Neuronal stem cell (in vitro differentiated cells): ENCODE data around the gene MORF4L1.

Experiments used
- DNase-seq: peaks from one replicate; pipeline ENCODE4 v3.0.0-alpha.2; 2013; ENCODE audit warnings: low spot score
- H2AFZ ChIP-seq: one replicate; pipeline ENCODE4 v1.6.1; 2013; ENCODE audit warnings: mild to moderate bottlenecking, low read length, inconsistent platforms
- H2AK5ac ChIP-seq: 2 replicates; pipeline ENCODE4 v1.6.1; 2013; ENCODE audit warnings: low read depth, mild to moderate bottlenecking, inconsistent platforms, low read length, moderate library complexity, mixed read lengths
- H2BK120ac ChIP-seq: 2 replicates; pipeline ENCODE4 v1.6.1; 2013; ENCODE audit warnings: low read depth, mild to moderate bottlenecking, inconsistent platforms, low read length, moderate library complexity, mixed read lengths
- H2BK12ac ChIP-seq: one replicate; pipeline ENCODE4 v1.6.1; 2013; ENCODE audit warnings: low read length, inconsistent platforms
- H2BK15ac ChIP-seq: 2 replicates; pipeline ENCODE4 v1.6.1; 2013; ENCODE audit warnings: mild to moderate bottlenecking, low read length, inconsistent platforms, mixed read lengths
- H2BK5ac ChIP-seq: one replicate; pipeline ENCODE4 v1.6.1; 2013; ENCODE audit warnings: inconsistent platforms, mild to moderate bottlenecking, low read length, moderate library complexity
- H3K14ac ChIP-seq: one replicate; pipeline ENCODE4 v1.6.1; 2013; ENCODE audit warnings: low read length, inconsistent platforms
- H3K18ac ChIP-seq: 2 replicates; pipeline ENCODE4 v1.6.1; 2013; ENCODE audit warnings: low read length, inconsistent platforms
- H3K23ac ChIP-seq: 2 replicates; pipeline ENCODE4 v1.6.1; 2013; ENCODE audit warnings: low read depth, mild to moderate bottlenecking, mixed read lengths, low read length, inconsistent platforms; ENCODE audit not compliant: poor library complexity
- H3K27ac ChIP-seq: replicated peaks from 3 replicates; pipeline ENCODE4 v1.5.1; 2013; ENCODE audit warnings: low read length, inconsistent platforms
- H3K27me3 ChIP-seq, 3 experiments: 2 replicates each; pipeline ENCODE4 v1.6.1; 2013; ENCODE audit warnings: low read length in 3 of 3, mild to moderate bottlenecking in 2 of 3, inconsistent platforms in 1 of 3, low read depth in 1 of 3, mixed read lengths in 1 of 3, moderate library complexity in 1 of 3; ENCODE audit not compliant: control insufficient read depth in 3 of 3, insufficient read depth in 3 of 3
- H3K36me3 ChIP-seq, 2 donors: replicated peaks in 1 of 2; 2 replicates each; pipeline ENCODE4 v1.6.1; 2013; ENCODE audit warnings: low read length in 2 of 2; ENCODE audit not compliant: control insufficient read depth in 2 of 2, insufficient read depth in 2 of 2
- H3K4ac ChIP-seq: 2 replicates; pipeline ENCODE4 v1.6.1; 2013; ENCODE audit warnings: inconsistent platforms, mild to moderate bottlenecking, low read length, moderate library complexity
- H3K4me1 ChIP-seq, 2 donors: 1 replicate in 1 of 2; 2 replicates in 1 of 2; pipeline ENCODE4 v1.6.1; 2013; ENCODE audit warnings: low read length in 2 of 2, low read depth in 1 of 2; ENCODE audit not compliant: control insufficient read depth in 2 of 2, insufficient read depth in 1 of 2
- H3K4me2 ChIP-seq: one replicate; pipeline ENCODE4 v1.6.1; 2013; ENCODE audit warnings: mild to moderate bottlenecking, low read length, inconsistent platforms; ENCODE audit not compliant: insufficient read depth, poor library complexity, severe bottlenecking
- H3K4me3 ChIP-seq, 2 donors: 2 replicates each; pipeline ENCODE4 v1.5.1; 2013; ENCODE audit warnings: low read length in 2 of 2, mild to moderate bottlenecking in 2 of 2, inconsistent platforms in 1 of 2, moderate library complexity in 1 of 2
- H3K79me1 ChIP-seq: one replicate; pipeline ENCODE4 v1.6.1; 2013; ENCODE audit warnings: low read depth, mild to moderate bottlenecking, inconsistent platforms, low read length, moderate library complexity
- H3K9ac ChIP-seq: one replicate; pipeline ENCODE4 v1.6.1; 2013; ENCODE audit warnings: mild to moderate bottlenecking, low read depth, low read length, inconsistent platforms; ENCODE audit not compliant: poor library complexity
- H3K9me3 ChIP-seq, 2 donors: replicated peaks in 1 of 2; 2 replicates each; pipeline versions ENCODE3 to v1.6.1; 2013; ENCODE audit warnings: low read length in 2 of 2, mild to moderate bottlenecking in 2 of 2, inconsistent platforms in 1 of 2, low read depth in 1 of 2, mixed read lengths in 1 of 2, moderate library complexity in 1 of 2; ENCODE audit not compliant: control insufficient read depth in 2 of 2, insufficient read depth in 1 of 2
- H4K8ac ChIP-seq: one replicate; pipeline ENCODE4 v1.6.1; 2013; ENCODE audit warnings: low read depth, mild to moderate bottlenecking, inconsistent platforms, low read length, moderate library complexity
- H4K91ac ChIP-seq: one replicate; pipeline ENCODE4 v1.6.1; 2013; ENCODE audit warnings: low read length, low read depth, mild to moderate bottlenecking, inconsistent platforms; ENCODE audit not compliant: poor library complexity
- WGBS, 2 donors: extraction: QIAGEN DNeasy Blood & Tissue Kit; methylation state at CpG; one replicate each; pipeline ENCODE4 v1.1.7; 2013; ENCODE audit warnings: missing lambda C conversion rate in 2 of 2, mixed read lengths in 1 of 2; ENCODE audit not compliant: insufficient read length in 2 of 2, insufficient replicate concordance in 1 of 2; ENCODE audit errors: extremely low coverage in 2 of 2; 5-methylcytosine and 5-hydroxymethylcytosine counted together

MORF4L1 gene

GRCh38 chr15:78889000-78889399 is 16.3 kb downstream of the MORF4L1 start:
- WGBS, 2 donors, result no CpG with 5 or more reads among the region's 4 CpGs
- Histone ChIP-seq H3K4me2 (no peak overlapping the region), H3K79me1 (peaks cover 2% of the 10 kb centered on the region), H3K36me3 (peaks cover 32 to 100% of the 10 kb centered on the region in 2 donors), H2BK15ac (no peak overlapping the region), H3K9ac (no peak overlapping the region), H4K91ac (no peak overlapping the region), H3K23ac (no peak overlapping the region), H3K14ac (no peak overlapping the region), H2BK120ac (no peak overlapping the region), H3K4me3 (no peak overlapping the region), H3K18ac (no peak overlapping the region), H2BK5ac (no peak overlapping the region), H2BK12ac (no peak overlapping the region), H3K4me1 (no peaks in the 10 kb centered on the region), H3K27ac (no peak overlapping the region), H2AK5ac (no peak overlapping the region), H4K8ac (no peak overlapping the region), H3K27me3 (no peaks in the 10 kb centered on the region), H3K9me3 (no peaks in the 10 kb centered on the region), H2AFZ (no peak overlapping the region), H3K4ac (no peak overlapping the region)
- DNase-seq, result no peak

GRCh38 chr15:78893538-78893937 is 20.8 kb downstream of the MORF4L1 start:
- Histone ChIP-seq H2AFZ (no peak overlapping the region), H3K79me1 (no peaks in the 10 kb centered on the region), H4K91ac (no peak overlapping the region), H2BK120ac (no peak overlapping the region), H2BK15ac (no peak overlapping the region), H2AK5ac (no peak overlapping the region), H3K4ac (no peak overlapping the region), H3K23ac (no peak overlapping the region), H2BK12ac (no peak overlapping the region), H3K9me3 (no peaks in the 10 kb centered on the region), H3K9ac (no peak overlapping the region), H3K18ac (no peak overlapping the region), H2BK5ac (no peak overlapping the region), H3K27ac (no peak overlapping the region), H3K27me3 (no peaks in the 10 kb centered on the region), H3K36me3 (peaks cover 32 to 100% of the 10 kb centered on the region in 2 donors), H3K14ac (no peak overlapping the region), H4K8ac (no peak overlapping the region), H3K4me1 (no peaks in the 10 kb centered on the region), H3K4me3 (no peak overlapping the region), H3K4me2 (no peak overlapping the region)
- no CpG with 5 or more reads among the region's 2 CpGs for WGBS, 2 donors
- DNase-seq, result no peak

DNA sequence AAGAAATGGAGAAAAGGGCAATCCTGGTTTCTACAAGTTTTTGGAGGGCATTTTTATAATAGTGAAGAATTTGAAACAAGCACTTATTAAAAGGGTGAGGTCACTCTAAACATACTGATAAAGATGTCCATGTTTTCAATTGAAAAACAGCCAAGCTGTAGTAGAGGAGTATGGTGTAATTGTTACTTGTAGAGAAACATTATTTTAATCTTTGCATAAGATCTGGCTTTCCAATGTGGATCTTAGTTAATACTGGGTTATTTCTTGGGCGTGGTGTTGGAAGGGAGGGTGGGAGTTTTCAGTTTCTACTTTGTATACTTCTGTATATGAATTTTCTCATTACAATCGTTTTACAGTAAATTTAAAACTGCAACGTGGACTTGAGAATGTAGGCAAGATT is 22.8 kb downstream of the MORF4L1 start:
- H3K18ac ChIP-seq, result no peak overlapping the region
- H2AFZ ChIP-seq, result no peak overlapping the region
- no peak overlapping the region for H3K9ac ChIP-seq
- no peaks in the 10 kb centered on the region for H3K79me1 ChIP-seq
- H2BK12ac ChIP-seq, result no peak overlapping the region
- H2BK120ac ChIP-seq, result no peak overlapping the region
- H3K27me3 ChIP-seq, result no peaks in the 10 kb centered on the region
- H4K8ac ChIP-seq, result no peak overlapping the region
- peaks cover 33 to 100% of the 10 kb centered on the region in 2 donors for H3K36me3 ChIP-seq
- no peak overlapping the region for H2BK5ac ChIP-seq
- H3K23ac ChIP-seq, result no peak overlapping the region
- no peak for DNase-seq
- no peak overlapping the region for H4K91ac ChIP-seq
- no peaks in the 10 kb centered on the region for H3K9me3 ChIP-seq
- H3K4me3 ChIP-seq, result no peak overlapping the region
- H2AK5ac ChIP-seq, result no peak overlapping the region
- no peak overlapping the region for H3K4me2 ChIP-seq
- no peak overlapping the region for H2BK15ac ChIP-seq
- no CpG with 5 or more reads among the region's 3 CpGs for WGBS, 2 donors
- H3K4me1 ChIP-seq, result no peaks in the 10 kb centered on the region
- no peak overlapping the region for H3K4ac ChIP-seq
- H3K27ac ChIP-seq, result no peak overlapping the region
- no peak overlapping the region for H3K14ac ChIP-seq

GRCh38 chr15:78898540-78898939 is 25.9 kb downstream of the MORF4L1 start:
- Histone ChIP-seq H3K79me1 (no peaks in the 10 kb centered on the region), H2BK120ac (no peak overlapping the region), H4K8ac (no peak overlapping the region), H3K23ac (no peak overlapping the region), H3K14ac (no peak overlapping the region), H3K4me3 (no peak overlapping the region), H3K9ac (no peak overlapping the region), H2AK5ac (no peak overlapping the region), H3K27me3 (no peaks in the 10 kb centered on the region), H3K27ac (no peak overlapping the region), H3K9me3 (no peaks in the 10 kb centered on the region), H4K91ac (no peak overlapping the region), H3K4me1 (no peaks in the 10 kb centered on the region), H2BK12ac (no peak overlapping the region), H3K18ac (no peak overlapping the region), H2BK15ac (no peak overlapping the region), H3K4me2 (no peak overlapping the region), H3K36me3 (peaks cover 41 to 100% of the 10 kb centered on the region in 2 donors), H3K4ac (no peak overlapping the region), H2AFZ (no peak overlapping the region), H2BK5ac (no peak overlapping the region)
- DNase-seq, result no peak
- WGBS, 2 donors, result no CpG with 5 or more reads among the region's 4 CpGs
